RCC 7860 (cell line): ENCODE results near the gene TMEM33.
A peak's percentile ranks its signal among the peaks of the same experiment; 100 is the strongest.

Experiments used
- DNase-seq: peaks from one replicate; pipeline ENCODE4 v3.0.0-alpha.2; 2015; ENCODE audit warnings: low spot score
- FAIRE-seq: peaks from 2 replicates; lab custom pipeline; 2012; peaks lifted over from hg19 to GRCh38; lab: Jason Lieb, UNC

TMEM33 gene

DNA sequence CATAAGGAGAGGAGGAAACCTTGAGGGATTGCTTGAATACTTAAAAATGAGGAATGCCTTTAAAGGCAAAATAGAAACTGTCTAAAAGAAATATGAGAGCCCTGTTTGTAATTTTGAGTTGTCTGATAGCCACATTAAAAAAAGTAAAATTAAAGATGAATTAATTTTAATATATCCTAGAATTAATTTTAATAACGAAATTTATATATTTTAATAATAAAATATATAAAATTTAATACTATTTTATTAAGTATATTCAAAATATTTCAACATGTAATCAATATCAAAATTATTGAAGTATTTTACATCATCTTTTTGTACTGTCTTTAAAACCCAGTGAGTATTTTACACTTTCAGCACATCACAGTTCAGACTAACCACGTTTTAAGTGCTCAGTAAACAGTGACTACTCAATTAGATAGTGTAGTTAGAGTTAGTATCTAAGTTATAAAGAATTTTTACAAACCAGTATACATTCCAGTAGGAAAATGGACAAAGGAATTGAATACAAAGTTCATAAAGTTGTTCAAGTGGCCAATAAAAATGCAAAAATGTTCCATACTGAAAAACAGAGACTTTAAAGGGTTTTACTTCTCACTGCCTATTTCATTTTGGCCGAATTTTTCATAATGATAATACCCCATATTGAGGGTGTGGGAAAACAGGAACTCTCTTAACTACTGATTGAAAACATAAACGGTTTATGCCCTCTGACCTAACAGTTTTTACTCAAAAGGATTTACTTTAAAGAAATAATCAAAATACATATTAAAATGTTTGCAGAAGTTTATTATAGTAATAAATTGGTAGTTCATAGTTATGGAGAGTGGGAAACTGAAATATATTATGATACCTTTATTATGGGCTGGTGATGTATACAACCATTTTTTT is 58.0 kb downstream of the TMEM33 start:
- FAIRE-seq (peak; percentile 76), DNase-seq (no peak)

DNA sequence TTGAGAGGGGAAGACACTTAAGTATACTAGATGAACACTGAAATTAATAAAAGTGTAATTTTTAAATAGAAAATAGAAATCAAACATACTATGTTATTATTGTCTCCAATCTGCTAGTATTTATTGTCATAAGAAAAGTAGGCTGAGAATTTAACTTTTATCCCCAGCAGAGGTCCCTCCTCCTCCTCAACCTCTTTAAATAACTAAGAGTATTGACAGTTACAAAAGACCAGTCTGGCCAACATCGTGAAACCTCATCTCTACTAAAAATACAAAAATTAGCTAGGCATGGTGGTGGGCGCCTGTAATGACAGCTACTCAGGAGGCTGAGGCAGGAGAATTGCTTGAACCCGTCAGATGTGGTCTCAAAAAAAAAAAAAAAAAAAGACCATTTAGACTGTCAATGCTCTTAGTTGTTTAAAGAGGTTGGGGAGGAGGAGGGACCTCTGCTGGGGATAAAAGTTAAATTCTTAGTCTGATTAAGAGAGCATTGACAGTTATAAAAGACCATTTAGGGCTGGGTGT is 59.3 kb downstream of the TMEM33 start:
- DNase-seq (no peak), FAIRE-seq (no peak)

DNA sequence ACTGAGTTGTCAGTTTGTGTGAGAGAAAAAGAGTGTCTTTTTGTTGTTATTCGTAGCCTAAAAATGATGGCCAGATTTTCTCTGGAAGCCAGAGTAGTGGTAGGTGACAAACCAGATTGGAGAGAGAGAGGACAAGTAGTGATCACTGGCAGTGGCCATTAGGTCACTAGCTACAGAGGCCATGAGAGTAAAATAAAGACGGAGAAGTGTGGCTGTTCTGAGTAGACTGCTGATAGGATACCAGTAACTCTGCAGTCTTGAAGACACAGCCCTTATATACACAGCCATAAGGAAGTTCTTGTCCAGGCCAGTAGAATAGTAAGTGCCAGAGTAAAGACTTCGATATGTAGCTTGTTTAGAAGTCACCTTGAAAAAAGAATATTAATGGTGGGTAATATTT is 62.8 kb downstream of the TMEM33 start:
- DNase-seq (no peak), FAIRE-seq (no peak)

DNA sequence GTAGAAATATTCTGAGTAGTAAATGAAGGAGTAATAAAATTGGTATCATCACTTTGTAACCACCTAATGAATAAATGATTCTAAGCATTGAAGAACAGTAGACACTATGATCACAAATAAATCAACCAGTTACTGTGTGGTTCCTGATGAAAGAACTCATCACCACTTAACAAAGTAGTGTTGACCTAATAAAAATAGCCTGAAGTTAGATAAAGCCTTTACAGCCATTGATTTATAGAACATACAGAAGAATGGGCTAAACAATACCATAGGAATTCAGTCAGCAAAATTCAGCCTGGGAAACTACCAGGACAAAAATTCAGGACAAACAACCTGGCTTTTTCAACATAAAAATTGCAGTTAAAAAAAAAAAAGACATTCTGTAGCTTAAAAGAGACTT is 64.1 kb downstream of the TMEM33 start:
- DNase-seq (no peak), FAIRE-seq (no peak)

DNA sequence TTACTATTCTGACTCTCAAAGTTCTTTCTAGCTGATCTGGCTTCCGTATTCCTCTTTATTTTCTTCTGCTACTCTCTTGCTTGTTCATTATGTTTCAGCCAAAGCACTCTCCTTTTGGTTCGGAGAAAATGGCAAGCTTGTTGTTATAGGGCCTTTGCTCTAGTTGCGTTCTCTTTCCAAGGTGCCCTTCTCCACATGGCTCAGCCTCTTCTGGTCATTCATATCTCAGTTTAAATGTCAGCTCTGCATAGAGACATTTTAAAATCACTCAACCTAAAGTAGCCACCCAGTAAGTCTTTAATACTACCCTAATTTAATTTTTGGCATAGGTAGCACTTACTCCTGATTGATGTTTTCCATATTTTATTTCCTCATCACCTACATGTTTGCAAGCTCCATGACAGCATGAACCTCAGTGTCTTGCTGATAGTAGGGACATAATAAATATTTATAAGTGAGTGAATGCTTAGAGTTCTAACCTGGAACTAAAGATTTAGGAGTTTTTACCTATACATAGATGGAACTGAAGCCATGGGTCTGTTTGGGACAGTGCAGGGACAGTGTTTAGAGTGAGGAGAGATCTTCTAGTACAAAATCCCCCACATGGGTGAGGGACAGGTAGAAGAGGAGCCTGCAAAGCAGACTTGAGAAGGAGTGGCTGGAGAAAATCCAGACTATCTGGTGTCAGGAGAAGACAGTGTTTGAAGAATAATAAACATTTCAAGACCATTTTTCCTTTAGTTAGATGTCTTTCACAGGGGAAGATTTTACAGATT is 73.0 kb downstream of the TMEM33 start:
- DNase-seq (no peak), FAIRE-seq (no peak)
